Esophagus (tissue), 2 donors: ENCODE data around the gene RAPGEF2. TPM values are rescaled to one million over a fixed set of nuclear protein-coding genes. Genes with fewer than 3 reads are reported as not detected.

Experiments
- H3K27ac ChIP-seq, 2 donors: one replicate each; pipeline ENCODE4 v1.5.1; 2013; ENCODE audit warnings: low read depth in 2 of 2, mild to moderate bottlenecking in 2 of 2, inconsistent platforms in 1 of 2, low read length in 1 of 2, moderate library complexity in 1 of 2
- H3K27me3 ChIP-seq, 2 donors: one replicate each; pipeline ENCODE4 v1.6.1; 2013; ENCODE audit warnings: low read length in 2 of 2, control low read depth in 1 of 2, mild to moderate bottlenecking in 1 of 2; ENCODE audit not compliant: insufficient read depth in 2 of 2, control insufficient read depth in 1 of 2
- H3K36me3 ChIP-seq, 2 donors: one replicate each; pipeline ENCODE4 v1.6.1; 2013; ENCODE audit warnings: low read length in 1 of 2; ENCODE audit not compliant: control insufficient read depth in 2 of 2, insufficient read depth in 2 of 2
- H3K4me1 ChIP-seq, 2 donors: one replicate each; pipeline ENCODE4 v1.6.1; 2013; ENCODE audit warnings: low read length in 1 of 2; ENCODE audit not compliant: control insufficient read depth in 2 of 2, insufficient read depth in 2 of 2
- H3K4me3 ChIP-seq, 2 donors: one replicate each; pipeline ENCODE4 v1.5.1; 2013; ENCODE audit warnings: low read length in 2 of 2, mild to moderate bottlenecking in 2 of 2, low read depth in 1 of 2, moderate library complexity in 1 of 2
- H3K9me3 ChIP-seq, 2 donors: one replicate each; pipeline ENCODE4 v1.6.1; 2013; ENCODE audit warnings: mild to moderate bottlenecking in 2 of 2, low read depth in 1 of 2, low read length in 1 of 2, moderate library complexity in 1 of 2; ENCODE audit not compliant: control insufficient read depth in 2 of 2, insufficient read depth in 1 of 2
- WGBS, 2 donors: extraction: QIAGEN DNeasy Blood & Tissue Kit; methylation state at CpG; one replicate each; pipeline ENCODE4 v1.1.7; 2013; 5-methylcytosine and 5-hydroxymethylcytosine counted together
- polyA plus RNA-seq, 2 donors: library from polyadenylated mRNA; stranded (reverse); fragments of 200-250 nt; gene quantifications; one replicate each; pipeline ENCODE4 v1.2.3, GENCODE V29; 2013
- donor health status: healthy with polysubstance abuse.
- donor health status: Bipolar disorder and iron deficiency.

Gene RAPGEF2
- polyA plus RNA-seq, 2 donors, result 3.9 to 4.3 TPM

DNA sequence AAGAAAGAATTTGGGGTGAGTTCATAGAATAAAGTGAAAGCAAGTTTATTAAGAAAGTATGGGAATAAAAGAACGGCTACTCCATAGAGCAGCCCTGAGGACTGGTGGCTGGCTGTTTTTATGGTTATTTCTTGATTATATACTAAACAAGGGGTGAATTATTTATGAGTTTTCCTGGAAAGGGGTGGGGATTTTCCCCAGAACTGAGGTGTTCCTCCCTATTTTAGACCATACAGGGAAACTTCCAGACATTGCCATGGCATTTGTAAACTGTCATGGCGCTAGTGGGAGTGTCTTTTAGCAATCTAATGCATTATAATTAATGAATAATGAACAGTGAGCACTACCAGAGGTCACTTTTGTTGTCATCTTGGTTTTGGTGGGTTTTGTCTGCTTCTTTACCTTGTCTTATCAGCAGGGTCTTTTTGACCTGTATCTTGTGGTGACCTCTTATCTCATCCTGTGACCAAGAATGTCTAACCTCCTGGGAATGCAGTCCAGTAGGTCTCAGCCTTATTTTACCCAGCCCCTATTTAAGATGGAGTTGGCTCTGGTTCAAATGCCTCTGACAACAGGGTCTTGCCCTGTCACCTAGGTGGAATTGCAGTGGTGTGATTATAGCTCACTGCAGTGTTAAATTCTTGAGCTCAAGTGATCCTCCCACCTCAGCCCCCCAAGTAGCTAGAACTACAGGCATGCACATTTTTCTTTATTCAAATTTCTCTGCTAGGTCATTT, 27.1 kb downstream of the RAPGEF2 start:
- H3K27me3 ChIP-seq, result no peaks in the 10 kb centered on the region
- H3K9me3 ChIP-seq, result no peaks in the 10 kb centered on the region
- 90 to 97% methylated on average over 2 of the region's 2 CpGs for WGBS, 2 donors
- no peaks in the 10 kb centered on the region for H3K4me1 ChIP-seq
- no peak overlapping the region for H3K27ac ChIP-seq
- H3K36me3 ChIP-seq, result no peaks in the 10 kb centered on the region
- no peak overlapping the region for H3K4me3 ChIP-seq

DNA sequence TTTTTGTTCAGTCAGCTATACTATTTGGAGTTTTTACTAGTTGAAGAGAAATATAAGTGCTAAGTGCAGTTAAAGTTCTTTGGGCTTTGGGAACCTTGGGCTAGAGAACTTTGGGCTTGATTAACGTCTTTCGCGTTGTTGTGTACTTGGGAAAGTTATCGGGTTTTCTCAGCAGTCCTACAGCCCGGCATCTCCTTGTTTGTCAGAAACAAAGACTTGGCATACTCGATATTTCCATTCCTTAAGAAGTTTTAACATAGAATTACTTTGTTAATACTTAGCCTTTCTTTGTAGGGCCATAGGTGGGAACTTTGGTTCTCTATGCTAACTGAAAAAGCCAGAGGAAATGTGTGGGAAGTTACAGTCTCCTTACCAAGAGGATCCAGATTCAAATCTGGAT, 28.7 kb downstream of the RAPGEF2 start:
- Histone ChIP-seq H3K27ac (no peak overlapping the region), H3K9me3 (no peaks in the 10 kb centered on the region), H3K4me1 (no peaks in the 10 kb centered on the region), H3K36me3 (no peaks in the 10 kb centered on the region), H3K4me3 (no peak overlapping the region), H3K27me3 (no peaks in the 10 kb centered on the region)
- WGBS, 2 donors, result 89 to 90% methylated on average over 6 of the region's 6 CpGs

DNA sequence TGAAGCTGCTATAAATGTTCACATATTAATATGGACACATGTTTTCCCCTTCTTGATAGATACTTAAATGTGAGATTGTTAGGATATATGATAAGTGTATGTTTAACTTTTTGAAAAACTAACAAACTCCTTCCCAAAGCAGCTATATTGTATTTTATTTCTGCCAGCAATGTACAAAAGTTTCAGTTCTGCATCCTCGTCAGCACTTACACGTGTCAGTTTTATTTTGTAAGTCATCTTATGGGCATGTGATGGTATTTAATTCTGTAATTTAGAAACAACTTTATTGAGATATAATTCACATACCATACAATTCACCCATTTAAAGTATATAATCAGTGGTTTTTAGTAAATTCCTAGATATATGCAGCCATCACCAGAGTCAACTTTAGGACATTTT, 31.6 kb downstream of the RAPGEF2 start:
- no peak overlapping the region for H3K27ac ChIP-seq
- no peaks in the 10 kb centered on the region for H3K36me3 ChIP-seq
- H3K9me3 ChIP-seq, result no peaks in the 10 kb centered on the region
- H3K4me1 ChIP-seq, result no peaks in the 10 kb centered on the region
- H3K4me3 ChIP-seq, result no peak overlapping the region
- WGBS, 2 donors, result 86 to 92% methylated on average over 2 of the region's 2 CpGs
- no peaks in the 10 kb centered on the region for H3K27me3 ChIP-seq

DNA sequence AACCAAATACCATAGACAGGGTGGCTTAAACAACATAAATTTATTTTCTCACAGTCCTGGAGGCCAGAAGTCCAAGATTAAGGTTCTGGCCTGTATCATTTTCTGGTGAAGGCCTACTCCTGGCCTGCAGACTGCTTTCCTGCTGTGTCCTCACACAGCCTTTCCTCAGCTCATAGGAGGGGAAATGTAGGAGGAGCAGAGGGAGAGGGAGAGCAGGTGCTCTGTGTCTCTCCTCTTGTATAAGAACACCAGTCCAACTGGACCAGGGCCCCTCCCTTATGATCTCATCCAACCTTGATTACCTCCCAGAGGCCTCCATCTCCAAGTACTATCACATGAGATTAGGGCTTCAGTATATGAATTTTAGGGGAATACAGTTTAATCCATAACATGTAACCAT, 34.3 kb downstream of the RAPGEF2 start:
- Histone ChIP-seq H3K9me3 (no peaks in the 10 kb centered on the region), H3K4me3 (no peak overlapping the region), H3K27ac (no peak overlapping the region), H3K27me3 (no peaks in the 10 kb centered on the region), H3K36me3 (no peaks in the 10 kb centered on the region), H3K4me1 (no peaks in the 10 kb centered on the region)

DNA sequence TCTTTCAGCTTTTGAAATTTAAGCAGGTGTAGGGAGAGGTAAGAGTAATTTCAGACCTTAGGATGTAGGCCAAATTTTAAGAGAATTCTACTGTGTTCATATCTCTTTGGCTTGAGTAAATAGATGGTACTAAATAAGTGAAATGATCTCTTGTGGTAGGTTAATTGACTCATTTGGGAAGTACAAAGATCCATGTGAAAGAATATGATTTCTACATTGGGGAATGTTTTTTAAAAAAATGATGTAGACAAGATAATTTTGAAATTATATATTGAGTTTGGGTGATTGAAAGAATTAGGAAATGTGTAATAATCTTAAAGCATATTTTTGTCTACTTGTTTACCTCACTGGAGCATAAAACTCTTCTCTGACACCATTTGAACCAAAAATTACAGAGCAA, 35.6 kb downstream of the RAPGEF2 start:
- no peaks in the 10 kb centered on the region for H3K36me3 ChIP-seq
- no peak overlapping the region for H3K27ac ChIP-seq
- H3K4me3 ChIP-seq, result no peak overlapping the region
- H3K4me1 ChIP-seq, result no peaks in the 10 kb centered on the region
- no peaks in the 10 kb centered on the region for H3K27me3 ChIP-seq
- H3K9me3 ChIP-seq, result no peaks in the 10 kb centered on the region

DNA sequence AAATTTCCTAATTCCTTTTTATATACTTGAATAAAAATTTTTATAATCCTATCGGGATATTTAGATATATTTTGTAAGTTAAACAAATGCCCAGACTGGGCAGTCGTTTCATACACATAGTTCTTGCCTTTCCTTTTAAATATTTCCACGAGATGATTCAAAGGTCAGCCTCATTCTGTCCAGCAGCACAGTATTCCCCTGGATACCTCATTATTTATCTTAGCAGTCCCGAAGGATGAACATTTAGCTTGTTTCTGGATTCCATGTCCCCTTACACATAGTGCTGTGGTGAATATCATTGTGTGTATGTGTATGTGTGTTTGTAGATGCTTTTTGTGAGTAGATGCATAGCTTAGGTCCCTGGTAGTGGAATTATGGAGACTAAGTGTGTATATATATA, 38.3 kb downstream of the RAPGEF2 start:
- 57 to 61% methylated on average over 4 of the region's 4 CpGs for WGBS, 2 donors
- H3K27ac ChIP-seq, result no peak overlapping the region
- no peaks in the 10 kb centered on the region for H3K36me3 ChIP-seq
- H3K9me3 ChIP-seq, result no peaks in the 10 kb centered on the region
- no peaks in the 10 kb centered on the region for H3K27me3 ChIP-seq
- H3K4me3 ChIP-seq, result no peak overlapping the region
- peaks cover 0 to 3% of the 10 kb centered on the region in 2 donors for H3K4me1 ChIP-seq

DNA sequence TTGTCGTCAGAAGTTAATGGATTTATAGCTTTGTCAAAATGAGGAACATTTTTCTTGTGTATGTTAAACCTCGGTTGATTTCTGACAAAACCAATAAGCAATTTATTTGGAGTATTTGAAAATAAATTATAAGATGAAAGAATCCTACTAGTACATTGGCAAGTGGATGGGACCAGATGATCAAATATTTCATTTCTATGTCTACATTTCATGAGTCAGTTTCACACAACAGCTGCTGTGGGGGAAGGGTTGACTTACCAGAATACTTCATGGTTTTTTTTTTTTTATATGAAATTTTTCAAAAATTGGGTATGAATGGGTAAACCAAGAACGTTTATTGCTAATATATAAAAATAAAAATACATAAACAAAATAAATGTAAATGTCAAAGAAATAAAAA, 39.4 kb downstream of the RAPGEF2 start:
- peaks cover 0 to 3% of the 10 kb centered on the region in 2 donors for H3K4me1 ChIP-seq
- H3K9me3 ChIP-seq, result no peaks in the 10 kb centered on the region
- H3K27ac ChIP-seq, result no peak overlapping the region
- no peak overlapping the region for H3K4me3 ChIP-seq
- H3K27me3 ChIP-seq, result no peaks in the 10 kb centered on the region
- 62 to 68% methylated on average over 3 of the region's 3 CpGs for WGBS, 2 donors
- no peaks in the 10 kb centered on the region for H3K36me3 ChIP-seq

DNA sequence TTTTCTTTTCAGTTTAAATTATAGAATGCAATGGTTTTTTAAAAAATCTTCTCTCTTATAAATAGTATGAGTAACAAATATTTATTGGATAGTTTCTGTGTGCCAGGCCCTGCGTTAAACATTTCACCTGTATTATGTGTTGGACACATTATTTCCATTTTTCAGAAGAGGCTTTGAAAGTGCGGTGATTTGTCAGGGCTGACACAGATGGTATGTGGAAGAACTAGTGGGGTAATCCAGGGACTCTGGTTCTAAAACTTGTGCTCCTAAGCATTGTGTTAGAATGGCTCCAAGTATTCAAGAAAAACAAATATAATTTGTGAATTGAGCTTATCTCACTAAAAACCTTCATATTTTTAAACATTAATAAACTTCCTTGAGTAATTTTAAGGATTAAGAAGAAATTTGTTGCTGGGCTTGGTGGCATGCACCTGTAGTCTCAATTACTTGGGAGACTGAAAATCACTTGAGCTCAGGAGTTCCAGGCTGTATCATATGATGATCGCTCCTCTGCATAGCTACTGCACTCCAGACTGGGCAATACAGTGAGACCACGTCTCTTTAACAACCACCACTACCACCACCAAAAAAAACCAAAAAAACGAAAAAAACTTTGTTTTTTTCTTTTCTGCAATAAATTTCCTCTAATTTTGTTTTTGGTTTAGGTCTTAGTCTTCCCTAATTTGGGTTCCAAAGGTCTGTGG, 40.0 kb downstream of the RAPGEF2 start:
- Histone ChIP-seq H3K27me3 (no peaks in the 10 kb centered on the region), H3K4me1 (peaks cover 0 to 3% of the 10 kb centered on the region in 2 donors), H3K36me3 (no peaks in the 10 kb centered on the region), H3K9me3 (no peaks in the 10 kb centered on the region), H3K4me3 (no peak overlapping the region), H3K27ac (no peak overlapping the region)
- WGBS, 2 donors, result 86 to 89% methylated on average over 5 of the region's 5 CpGs

DNA sequence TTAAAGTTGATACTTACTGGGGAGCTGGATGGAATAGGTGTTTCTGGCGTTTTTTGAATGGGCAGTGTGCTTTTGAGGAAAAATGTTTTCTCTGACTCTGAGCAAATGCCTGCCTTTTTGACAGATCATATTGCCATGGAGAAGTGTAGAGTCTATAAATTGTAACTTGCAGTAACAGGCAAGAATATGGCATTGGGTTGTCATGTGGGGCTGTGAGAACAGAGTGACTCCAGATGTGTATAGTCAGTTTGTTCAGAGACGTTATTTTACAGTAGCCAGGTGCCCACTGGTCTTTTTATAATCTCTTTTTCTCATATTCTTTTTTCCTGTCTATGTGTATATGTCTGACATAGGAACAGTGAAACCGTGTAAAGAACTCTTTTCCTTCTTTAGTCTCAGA, 40.8 kb downstream of the RAPGEF2 start:
- Histone ChIP-seq H3K4me1 (peaks cover 0 to 3% of the 10 kb centered on the region in 2 donors), H3K27ac (no peak overlapping the region), H3K36me3 (no peaks in the 10 kb centered on the region), H3K4me3 (no peak overlapping the region), H3K27me3 (no peaks in the 10 kb centered on the region), H3K9me3 (no peaks in the 10 kb centered on the region)
- WGBS, 2 donors, result 75 to 83% methylated on average over 3 of the region's 3 CpGs
